Esophagus (tissue), 2 donors: ENCODE results near the gene PMCH. TPM values are rescaled to one million over a fixed set of nuclear protein-coding genes. Genes with fewer than 3 reads are reported as not detected.
"Not testable (repeated sequence)": the region's sequence is repeated elsewhere in the genome, so short reads cannot be mapped to it uniquely, and the experiment has no call there.

Experiments
- H3K27ac ChIP-seq, 2 donors: one replicate each; pipeline ENCODE4 v1.5.1; 2013; ENCODE audit warnings: low read depth in 2 of 2, mild to moderate bottlenecking in 2 of 2, inconsistent platforms in 1 of 2, low read length in 1 of 2, moderate library complexity in 1 of 2
- H3K27me3 ChIP-seq, 2 donors: one replicate each; pipeline ENCODE4 v1.6.1; 2013; ENCODE audit warnings: low read length in 2 of 2, control low read depth in 1 of 2, mild to moderate bottlenecking in 1 of 2; ENCODE audit not compliant: insufficient read depth in 2 of 2, control insufficient read depth in 1 of 2
- H3K36me3 ChIP-seq, 2 donors: one replicate each; pipeline ENCODE4 v1.6.1; 2013; ENCODE audit warnings: low read length in 1 of 2; ENCODE audit not compliant: control insufficient read depth in 2 of 2, insufficient read depth in 2 of 2
- H3K4me1 ChIP-seq, 2 donors: one replicate each; pipeline ENCODE4 v1.6.1; 2013; ENCODE audit warnings: low read length in 1 of 2; ENCODE audit not compliant: control insufficient read depth in 2 of 2, insufficient read depth in 2 of 2
- H3K4me3 ChIP-seq, 2 donors: one replicate each; pipeline ENCODE4 v1.5.1; 2013; ENCODE audit warnings: low read length in 2 of 2, mild to moderate bottlenecking in 2 of 2, low read depth in 1 of 2, moderate library complexity in 1 of 2
- H3K9me3 ChIP-seq, 2 donors: one replicate each; pipeline ENCODE4 v1.6.1; 2013; ENCODE audit warnings: mild to moderate bottlenecking in 2 of 2, low read depth in 1 of 2, low read length in 1 of 2, moderate library complexity in 1 of 2; ENCODE audit not compliant: control insufficient read depth in 2 of 2, insufficient read depth in 1 of 2
- WGBS, 2 donors: extraction: QIAGEN DNeasy Blood & Tissue Kit; methylation state at CpG; one replicate each; pipeline ENCODE4 v1.1.7; 2013; 5-methylcytosine and 5-hydroxymethylcytosine counted together
- polyA plus RNA-seq, 2 donors: library from polyadenylated mRNA; stranded (reverse); fragments of 200-250 nt; gene quantifications; one replicate each; pipeline ENCODE4 v1.2.3, GENCODE V29; 2013
- donor health status: healthy with polysubstance abuse.
- donor health status: Bipolar disorder and iron deficiency.

The PMCH gene
- polyA plus RNA-seq, result not detected

GRCh38 chr12:102197789-102198188, at the start of gene PMCH:
PMCH (minus strand) TSS chr12:102197833; CDS start chr12:102197770, 63 bp downstream.
- no peaks in the 10 kb centered on the region for H3K36me3 ChIP-seq
- no peak within 1 kb of the TSS for H3K27ac ChIP-seq
- no peaks in the 10 kb centered on the region for H3K27me3 ChIP-seq
- 18 to 34% methylated on average over 1 of the region's 1 CpG for WGBS, 2 donors
- no peak within 1 kb of the TSS for H3K4me3 ChIP-seq
- no peaks in the 10 kb centered on the region for H3K9me3 ChIP-seq
- no peaks in the 10 kb centered on the region for H3K4me1 ChIP-seq

GRCh38 chr12:102240859-102241258, 43.2 kb upstream of the PMCH start:
- H3K27ac ChIP-seq, H3K4me3 ChIP-seq, H3K4me1 ChIP-seq, H3K9me3 ChIP-seq, H3K36me3 ChIP-seq, H3K27me3 ChIP-seq: not testable (repeated sequence)
- 92 to 94% methylated on average over 2 of the region's 2 CpGs for WGBS, 2 donors

GRCh38 chr12:102234599-102234998, 37.0 kb upstream of the PMCH start:
- no peaks in the 10 kb centered on the region for H3K9me3 ChIP-seq
- no peaks in the 10 kb centered on the region for H3K36me3 ChIP-seq
- H3K27me3 ChIP-seq, result no peaks in the 10 kb centered on the region
- no peak overlapping the region for H3K27ac ChIP-seq
- H3K4me3 ChIP-seq, result no peak overlapping the region
- 81 to 82% methylated on average over 2 of the region's 2 CpGs for WGBS, 2 donors
- no peaks in the 10 kb centered on the region for H3K4me1 ChIP-seq

GRCh38 chr12:102232446-102232845, 34.8 kb upstream of the PMCH start:
- H3K4me1 ChIP-seq, result no peaks in the 10 kb centered on the region
- H3K27ac ChIP-seq, result no peak overlapping the region
- WGBS, 2 donors, result 75 to 93% methylated on average over 1 of the region's 1 CpG
- H3K4me3 ChIP-seq, result no peak overlapping the region
- H3K9me3 ChIP-seq, result no peaks in the 10 kb centered on the region
- no peaks in the 10 kb centered on the region for H3K36me3 ChIP-seq
- no peaks in the 10 kb centered on the region for H3K27me3 ChIP-seq

GRCh38 chr12:102232036-102232435, 34.4 kb upstream of the PMCH start:
- H3K36me3 ChIP-seq, result no peaks in the 10 kb centered on the region
- no peak overlapping the region for H3K27ac ChIP-seq
- H3K27me3 ChIP-seq, result no peaks in the 10 kb centered on the region
- H3K4me3 ChIP-seq, result no peak overlapping the region
- H3K9me3 ChIP-seq, result no peaks in the 10 kb centered on the region
- H3K4me1 ChIP-seq, result no peaks in the 10 kb centered on the region

GRCh38 chr12:102227954-102228353, 30.3 kb upstream of the PMCH start:
- Histone ChIP-seq H3K4me1 (no peaks in the 10 kb centered on the region), H3K36me3 (no peaks in the 10 kb centered on the region), H3K27me3 (no peaks in the 10 kb centered on the region), H3K9me3 (no peaks in the 10 kb centered on the region), H3K27ac (no peak overlapping the region), H3K4me3 (no peak overlapping the region)
- WGBS, 2 donors, result 69 to 77% methylated on average over 5 of the region's 5 CpGs

- Histone ChIP-seq H3K27me3 (no peaks in the 10 kb centered on the region), H3K9me3 (no peaks in the 10 kb centered on the region), H3K36me3 (no peaks in the 10 kb centered on the region), H3K4me3 (no peak overlapping the region), H3K27ac (no peak overlapping the region), H3K4me1 (no peaks in the 10 kb centered on the region)
Observed at GRCh38 chr12:102220736-102221135, 23.1 kb upstream of the PMCH start.

GRCh38 chr12:102215992-102216691, 18.5 kb upstream of the PMCH start:
- Histone ChIP-seq H3K27me3 (no peaks in the 10 kb centered on the region), H3K4me3 (no peak overlapping the region), H3K27ac (no peak overlapping the region), H3K36me3 (no peaks in the 10 kb centered on the region), H3K4me1 (no peaks in the 10 kb centered on the region), H3K9me3 (no peaks in the 10 kb centered on the region)
- WGBS, 2 donors, result 80 to 82% methylated on average over 5 of the region's 5 CpGs

- WGBS, 2 donors, result 89% methylated on average over 2 of the region's 2 CpGs
- H3K36me3 ChIP-seq, result no peaks in the 10 kb centered on the region
- no peaks in the 10 kb centered on the region for H3K9me3 ChIP-seq
- no peak overlapping the region for H3K27ac ChIP-seq
- no peaks in the 10 kb centered on the region for H3K4me1 ChIP-seq
- no peaks in the 10 kb centered on the region for H3K27me3 ChIP-seq
- H3K4me3 ChIP-seq, result no peak overlapping the region
Observed at GRCh38 chr12:102204025-102204424, 6.4 kb upstream of the PMCH start.

- WGBS, 2 donors, result 84 to 87% methylated on average over 4 of the region's 4 CpGs
- Histone ChIP-seq H3K4me1 (no peaks in the 10 kb centered on the region), H3K9me3 (no peaks in the 10 kb centered on the region), H3K36me3 (no peaks in the 10 kb centered on the region), H3K4me3 (no peak overlapping the region), H3K27ac (no peak overlapping the region), H3K27me3 (no peaks in the 10 kb centered on the region)
Observed at GRCh38 chr12:102202556-102202955, 4.9 kb upstream of the PMCH start.
